ENCODE data around the gene ZXDC.

DNA sequence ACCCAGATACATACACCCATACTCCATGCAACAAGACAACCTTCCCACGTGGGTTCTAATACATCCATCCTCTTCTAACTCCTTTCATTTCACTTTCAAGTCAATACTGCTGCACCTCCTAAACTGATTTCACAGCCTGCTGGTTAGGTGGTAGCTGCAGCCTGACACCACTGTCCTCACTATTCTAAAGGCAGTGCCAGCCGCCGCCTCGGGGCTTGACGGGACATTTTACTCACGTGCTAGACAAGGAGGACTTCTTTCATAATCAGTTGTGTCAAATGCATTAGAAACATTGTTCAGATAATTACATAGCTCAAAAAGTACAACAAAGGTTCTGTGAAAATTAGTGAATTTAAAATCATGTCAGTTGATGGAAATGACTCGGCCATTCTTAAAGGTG lies 35.6 kb upstream of the ZXDC start:
- TF ChIP-seq POLR2A (IDR thresholded peaks at IDR 0.05) (no peak), CTCF (IDR thresholded peaks at IDR 0.05) (no peak), EP300 (IDR thresholded peaks at IDR 0.05) (no peak)

Data from tibial nerve (tissue), 4 donors.